Measurements from ENCODE around the gene CA9. TPM values are rescaled to one million over a fixed set of nuclear protein-coding genes. Genes with fewer than 3 reads are reported as not detected.

CA9 gene
- total RNA-seq, 1 experiment from 2014 or later, result 8.5 TPM

DNA sequence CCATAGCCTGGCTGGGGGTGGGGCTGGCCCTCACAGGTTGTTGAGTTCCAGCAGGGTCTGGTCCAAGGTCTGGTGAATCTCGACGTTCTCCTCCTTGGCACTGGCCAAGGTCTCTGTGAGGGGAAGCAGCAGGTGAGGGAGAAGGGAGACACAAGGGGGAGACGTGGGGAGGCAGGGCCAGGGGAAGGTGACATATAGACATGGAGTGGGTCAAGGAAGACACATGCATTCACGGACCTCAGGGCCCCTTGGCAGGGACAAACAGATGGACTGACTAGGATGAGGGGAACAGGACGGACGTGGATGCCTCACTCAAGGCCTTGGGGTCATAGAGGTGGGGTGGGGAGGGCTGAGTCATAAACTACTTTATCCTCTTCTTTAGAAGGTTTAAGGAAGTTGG is 8.3 kb downstream of the CA9 start:
- no peaks in the 10 kb centered on the region for H3K27me3 ChIP-seq (ENCODE audit: insufficient read depth, low read length)
- intact Hi-C loops (cut with micrococcal nuclease), result no loop called here
- H3K27ac ChIP-seq (ENCODE audit: low read depth, low read length), result no peak overlapping the region
- no peaks in the 10 kb centered on the region for H3K4me1 ChIP-seq (ENCODE audit: control insufficient read depth in 1 of 2, insufficient read depth in 2 of 2, low read length in 2 of 2)
- H4K20me1 ChIP-seq (ENCODE audit: insufficient read depth), result no peaks in the 10 kb centered on the region
- no peak overlapping the region for H3K4me2 ChIP-seq (ENCODE audit: low read length)
- ChIA-PET POLR2A (no interaction called here), RAD21 (ENCODE audit: low non-redundant PET in 1 of 2, low total read pairs in 2 of 2, uncharacterized antibody in 2 of 2, unreplicated experiment in 2 of 2) (interaction anchor here in 1 of 2 experiments (0.6 kb wide), 1 partner anchor 898 kb away, joined by 3 read pairs; no protein-coding TSS in a partner anchor), CTCF (no interaction called here)
- DNase-seq (ENCODE audit: low read depth, low spot score) (no peak), ATAC-seq (no peak)
- H3K36me3 ChIP-seq (ENCODE audit: control insufficient read depth in 1 of 2, insufficient read depth in 2 of 2, low read length in 2 of 2), result peaks cover 38 to 50% of the 10 kb centered on the region in 2 experiments; a peak in 3 of 4 replicates
- no peaks in the 10 kb centered on the region for H3K9me2 ChIP-seq (ENCODE audit: insufficient read depth)
- TF ChIP-seq FOSL1 (IDR thresholded peaks at IDR 0.05; ENCODE audit: low read depth), result no peak
- no peak for TF ChIP-seq YY1 (IDR thresholded peaks at IDR 0.05; ENCODE audit: extremely low read depth, insufficient replicate concordance, low read depth, low read length)
- TF ChIP-seq ELF1 (IDR thresholded peaks at IDR 0.05; ENCODE audit: borderline replicate concordance, low read depth), result no peak
- TF ChIP-seq ZNF274 (IDR thresholded peaks at IDR 0.05; ENCODE audit: low read depth, low read length), result no peak
- TF ChIP-seq ZFX (IDR thresholded peaks at IDR 0.05), result no peak
- TF ChIP-seq POLR2A (IDR thresholded peaks at IDR 0.05; ENCODE audit: borderline replicate concordance, extremely low read depth, insufficient read depth, insufficient read length), result no peak
- TF ChIP-seq MAX (IDR thresholded peaks at IDR 0.05), result no peak
- no TSS peak for BruUV-seq (replicated peaks)
- no peak overlapping the region for H2AFZ ChIP-seq (ENCODE audit: low read depth, low read length, poor library complexity, severe bottlenecking)
- no peak overlapping the region for H3K4me3 ChIP-seq (replicated peaks in 1 of 2; ENCODE audit: low read depth in 1 of 2, low read length in 2 of 2)
- H3K79me2 ChIP-seq (ENCODE audit: insufficient read depth, low read length), result peaks cover 18% of the 10 kb centered on the region; the same call in 1 of the 2 replicates
- no peaks in the 10 kb centered on the region for H3K9me3 ChIP-seq (ENCODE audit: control insufficient read depth in 1 of 2, insufficient read depth in 1 of 2, low read depth in 1 of 2, low read length in 2 of 2)
- no peak overlapping the region for H3K9ac ChIP-seq (ENCODE audit: low read length)

- no peak for ATAC-seq
- peaks cover 3 to 5% of the 10 kb centered on the region in 2 experiments; a peak in 3 of 4 replicates for H3K4me1 ChIP-seq (ENCODE audit: control insufficient read depth in 1 of 2, insufficient read depth in 2 of 2, low read length in 2 of 2)
- no peak overlapping the region for H3K9ac ChIP-seq (ENCODE audit: low read length)
- no peak overlapping the region for H3K27ac ChIP-seq (ENCODE audit: low read depth, low read length)
- RAD21 ChIA-PET (ENCODE audit: low non-redundant PET in 1 of 2, low total read pairs in 2 of 2, uncharacterized antibody in 2 of 2, unreplicated experiment in 2 of 2), result interaction anchor here in 1 of 2 experiments (0.6 kb wide), 1 partner anchor 897 kb away, joined by 3 read pairs; no protein-coding TSS in a partner anchor
- H2AFZ ChIP-seq (ENCODE audit: low read depth, low read length, poor library complexity, severe bottlenecking), result no peak overlapping the region
- no peak for DNase-seq (ENCODE audit: low read depth, low spot score)
- TF ChIP-seq SP1 (IDR thresholded peaks at IDR 0.05; ENCODE audit: low read depth) (no peak), YY1 (IDR thresholded peaks at IDR 0.05; ENCODE audit: extremely low read depth, insufficient replicate concordance, low read depth, low read length) (no peak), EZH2 (IDR thresholded peaks at IDR 0.05) (no peak), ELF1 (IDR thresholded peaks at IDR 0.05; ENCODE audit: borderline replicate concordance, low read depth) (no peak), POLR2AphosphoS5 (IDR thresholded peaks at IDR 0.05; ENCODE audit: low read depth, low read length) (no peak)
- TF ChIP-seq, protein P1, sequence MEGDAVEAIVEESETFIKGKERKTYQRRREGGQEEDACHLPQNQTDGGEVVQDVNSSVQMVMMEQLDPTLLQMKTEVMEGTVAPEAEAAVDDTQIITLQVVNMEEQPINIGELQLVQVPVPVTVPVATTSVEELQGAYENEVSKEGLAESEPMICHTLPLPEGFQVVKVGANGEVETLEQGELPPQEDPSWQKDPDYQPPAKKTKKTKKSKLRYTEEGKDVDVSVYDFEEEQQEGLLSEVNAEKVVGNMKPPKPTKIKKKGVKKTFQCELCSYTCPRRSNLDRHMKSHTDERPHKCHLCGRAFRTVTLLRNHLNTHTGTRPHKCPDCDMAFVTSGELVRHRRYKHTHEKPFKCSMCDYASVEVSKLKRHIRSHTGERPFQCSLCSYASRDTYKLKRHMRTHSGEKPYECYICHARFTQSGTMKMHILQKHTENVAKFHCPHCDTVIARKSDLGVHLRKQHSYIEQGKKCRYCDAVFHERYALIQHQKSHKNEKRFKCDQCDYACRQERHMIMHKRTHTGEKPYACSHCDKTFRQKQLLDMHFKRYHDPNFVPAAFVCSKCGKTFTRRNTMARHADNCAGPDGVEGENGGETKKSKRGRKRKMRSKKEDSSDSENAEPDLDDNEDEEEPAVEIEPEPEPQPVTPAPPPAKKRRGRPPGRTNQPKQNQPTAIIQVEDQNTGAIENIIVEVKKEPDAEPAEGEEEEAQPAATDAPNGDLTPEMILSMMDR (IDR thresholded peaks at IDR 0.05 in 2 of 3, conservative IDR thresholded peaks at IDR 0.05 in 1 of 3; ENCODE audit: borderline replicate concordance in 1 of 3, insufficient read depth in 1 of 3, low read depth in 2 of 3, low read length in 2 of 3), result no peak
- no peaks in the 10 kb centered on the region for H3K9me2 ChIP-seq (ENCODE audit: insufficient read depth)
- no peak overlapping the region for H3K4me3 ChIP-seq (replicated peaks in 1 of 2; ENCODE audit: low read depth in 1 of 2, low read length in 2 of 2)
- CTCF ChIA-PET, result interaction anchor here (1.3 kb wide), 1 partner anchor 14 kb away, joined by 4 read pairs; no protein-coding TSS in a partner anchor
- BruUV-seq (replicated peaks), result no TSS peak
- peaks cover 44 to 56% of the 10 kb centered on the region in 2 experiments; a peak in 3 of 4 replicates for H3K36me3 ChIP-seq (ENCODE audit: control insufficient read depth in 1 of 2, insufficient read depth in 2 of 2, low read length in 2 of 2)
- peaks cover 25% of the 10 kb centered on the region for H3K79me2 ChIP-seq (ENCODE audit: insufficient read depth, low read length)
- POLR2A ChIA-PET, result interaction anchor here (1.0 kb wide), 1 partner anchor 13 kb away, joined by 3 read pairs; no protein-coding TSS in a partner anchor
- intact Hi-C loops (cut with micrococcal nuclease), result no loop called here
- no peaks in the 10 kb centered on the region for H4K20me1 ChIP-seq (ENCODE audit: insufficient read depth)
- H3K9me3 ChIP-seq (ENCODE audit: control insufficient read depth in 1 of 2, insufficient read depth in 1 of 2, low read depth in 1 of 2, low read length in 2 of 2), result no peaks in the 10 kb centered on the region
- no peak overlapping the region for H3K4me2 ChIP-seq (ENCODE audit: low read length)
- no peaks in the 10 kb centered on the region for H3K27me3 ChIP-seq (ENCODE audit: insufficient read depth, low read length)
Observed at GRCh38 chr9:35682520-35683315, 9.0 kb downstream of the CA9 start.

Data from HCT116 (cell line).